HuH-7 (cell line): Measurements from ENCODE around the gene AP1S1.
"Not testable (repeated sequence)": the region's sequence is repeated elsewhere in the genome, so short reads cannot be mapped to it uniquely, and the experiment has no call there.

Experiments used
- DNase-seq: peaks from one replicate; pipeline ENCODE4 v3.0.0; 2011; ENCODE audit warnings: low spot score

The AP1S1 gene

DNA sequence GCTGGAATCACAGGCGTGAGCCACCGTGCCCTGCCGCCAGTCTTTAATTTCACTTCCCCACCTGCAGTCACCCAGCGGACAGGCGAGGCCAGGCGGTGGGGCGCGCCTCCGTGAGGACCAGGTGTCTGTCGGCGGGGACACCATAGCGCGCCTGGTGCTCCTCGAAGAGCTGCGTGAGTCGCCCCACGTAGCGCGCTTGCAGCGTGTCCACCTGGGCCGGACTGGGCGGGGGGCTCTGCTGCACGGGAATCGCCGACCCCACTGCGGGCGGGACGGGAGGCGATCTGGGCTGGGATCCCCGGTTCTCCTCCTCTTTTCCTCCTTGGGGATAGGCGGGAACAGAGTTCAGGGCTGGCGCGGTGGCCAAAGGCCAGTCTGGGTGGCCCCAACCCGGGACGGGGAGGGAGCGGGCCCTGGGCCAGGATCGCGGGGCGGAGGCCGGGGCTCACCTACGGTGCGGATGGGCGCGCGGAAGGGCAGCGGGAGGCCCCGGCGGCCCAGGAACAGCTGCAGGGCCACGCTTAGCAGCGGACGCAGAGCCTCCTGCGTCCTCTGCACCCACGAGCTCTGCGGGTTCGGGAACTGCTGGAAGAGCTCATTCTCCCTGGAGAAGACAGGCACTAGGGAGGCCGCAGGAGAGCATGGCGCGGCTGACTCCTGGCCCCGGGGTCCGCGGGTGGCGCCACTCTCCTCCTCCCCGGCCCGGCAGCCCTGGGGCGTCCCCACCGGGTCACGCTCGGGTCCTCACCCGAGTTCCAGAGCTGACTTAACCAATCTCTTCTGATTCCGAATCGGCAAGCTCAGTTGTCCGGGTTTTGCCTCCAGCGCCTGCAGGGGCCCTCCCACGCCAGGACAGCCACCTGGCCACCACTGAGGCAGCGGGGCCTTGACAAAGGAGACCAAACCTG lies 47.7 kb downstream of the AP1S1 start:
- DNase-seq = no peak

DNA sequence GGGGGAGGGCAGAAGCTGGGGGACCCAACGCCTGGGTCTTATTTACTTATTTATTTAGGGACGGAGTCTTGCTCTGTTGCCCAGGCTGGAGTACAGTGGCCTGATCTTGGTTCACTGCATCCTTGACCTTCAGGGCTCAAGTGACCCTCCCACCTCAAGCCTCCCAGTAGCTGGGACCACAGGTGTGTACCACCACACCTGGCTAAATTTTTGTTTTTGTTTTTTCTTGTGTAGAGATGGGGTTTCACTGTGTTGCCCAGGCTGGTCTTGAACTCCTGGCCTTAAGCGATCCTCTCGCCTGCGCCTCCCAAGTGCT lies 48.3 kb downstream of the AP1S1 start:
- DNase-seq = no peak

DNA sequence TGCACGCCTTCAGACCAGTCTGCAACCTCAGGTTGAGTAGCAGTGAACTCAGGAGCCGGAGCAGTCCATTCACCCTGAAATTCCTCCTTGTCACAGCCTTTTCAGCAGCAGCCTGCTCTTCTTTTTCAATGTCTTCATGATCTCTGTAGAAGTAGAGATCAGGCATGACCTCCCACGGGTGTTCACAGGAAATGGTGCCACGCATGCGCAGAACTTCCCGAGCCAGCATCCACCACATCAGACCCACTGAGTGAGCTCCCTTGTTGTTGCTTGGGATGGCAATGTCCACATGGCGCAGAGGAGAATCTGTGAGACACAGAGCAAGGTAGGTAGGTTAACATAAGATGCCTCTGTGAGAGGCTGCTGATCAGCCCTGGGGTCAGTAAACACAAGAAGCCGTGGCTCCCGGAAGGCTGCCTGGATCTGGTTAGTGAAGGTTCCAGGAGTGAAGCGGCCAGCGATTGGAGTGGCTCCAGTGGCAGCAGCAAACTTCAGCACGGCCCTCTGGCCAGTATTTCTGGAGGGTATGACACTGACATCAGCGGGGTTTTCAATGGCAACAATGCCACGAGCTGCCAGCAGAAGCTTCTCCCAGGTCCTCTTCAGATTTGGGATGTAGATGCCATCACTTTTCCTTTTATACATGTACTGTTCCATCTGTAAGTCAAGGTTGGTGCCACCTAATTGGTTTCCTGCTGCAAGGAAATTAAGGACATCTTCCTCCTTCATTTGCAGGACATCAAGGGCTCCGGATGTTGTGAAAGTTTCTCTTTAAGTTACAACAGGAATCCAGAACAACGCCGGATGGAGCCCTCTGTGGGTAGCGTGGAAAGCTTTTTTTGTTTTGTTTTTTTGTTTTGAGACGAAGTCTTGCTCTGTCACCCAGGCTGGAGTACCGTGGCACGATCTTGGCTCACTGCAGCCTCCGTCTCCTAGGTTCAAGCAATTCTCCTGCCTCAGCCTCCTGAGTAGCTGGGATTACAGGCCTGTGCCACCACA lies 49.8 kb downstream of the AP1S1 start:
- not testable (repeated sequence) for DNase-seq

DNA sequence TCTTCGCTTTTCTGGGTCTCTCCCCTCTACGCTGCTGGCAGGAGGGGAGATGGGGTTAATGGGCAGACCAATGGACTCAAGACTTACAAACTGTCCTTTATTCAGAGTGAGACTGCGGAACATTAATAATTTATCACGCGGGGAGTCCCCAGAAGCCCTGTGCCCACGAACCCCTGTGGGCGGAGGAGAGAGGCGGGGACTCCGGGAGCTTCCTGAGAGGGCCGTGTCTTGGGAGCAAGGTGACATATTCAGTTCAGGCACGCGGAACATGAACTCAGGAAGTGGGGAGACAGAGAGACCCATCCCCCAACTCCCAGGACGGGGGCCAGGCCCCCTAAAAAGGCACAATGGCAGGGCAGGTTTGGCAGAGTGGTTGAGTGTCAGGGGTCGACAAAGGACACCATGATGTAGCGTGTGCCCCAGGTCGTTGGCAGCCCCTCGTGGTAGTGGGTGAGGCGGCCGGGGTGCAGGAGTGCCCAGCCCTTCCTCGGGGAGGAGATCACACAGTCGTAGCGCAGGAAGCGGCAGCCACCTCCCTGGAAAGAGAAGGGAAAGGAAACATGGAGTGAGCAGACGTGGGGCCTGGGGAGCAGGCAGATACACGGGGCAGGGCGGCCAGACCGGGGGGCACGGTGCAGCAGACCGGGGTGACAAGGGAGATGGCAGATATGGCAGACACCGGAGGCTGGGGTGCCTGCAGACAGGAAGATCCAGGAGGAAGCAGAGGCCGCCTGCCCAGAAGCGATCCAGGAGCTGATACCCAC lies 51.8 kb downstream of the AP1S1 start:
- no peak for DNase-seq

DNA sequence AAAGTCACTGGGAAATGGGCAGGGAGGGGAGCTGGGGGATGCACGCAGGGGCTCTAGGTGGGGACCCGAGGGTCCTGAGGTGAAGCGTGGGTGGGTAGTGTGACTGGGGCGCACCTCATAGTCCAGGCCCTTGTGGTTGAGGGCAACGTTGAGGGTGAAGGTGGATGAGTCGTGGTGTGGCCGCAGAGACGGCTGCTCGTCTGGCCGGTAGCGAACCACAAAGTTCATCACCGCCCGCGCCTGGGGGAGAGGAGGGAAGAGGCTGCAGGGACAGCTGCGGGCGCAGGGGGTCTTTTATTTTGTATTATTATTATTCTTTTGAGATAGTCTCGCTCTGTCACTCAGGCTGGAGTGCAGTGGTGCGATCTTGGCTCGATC lies 52.4 kb downstream of the AP1S1 start:
- no peak for DNase-seq

DNA sequence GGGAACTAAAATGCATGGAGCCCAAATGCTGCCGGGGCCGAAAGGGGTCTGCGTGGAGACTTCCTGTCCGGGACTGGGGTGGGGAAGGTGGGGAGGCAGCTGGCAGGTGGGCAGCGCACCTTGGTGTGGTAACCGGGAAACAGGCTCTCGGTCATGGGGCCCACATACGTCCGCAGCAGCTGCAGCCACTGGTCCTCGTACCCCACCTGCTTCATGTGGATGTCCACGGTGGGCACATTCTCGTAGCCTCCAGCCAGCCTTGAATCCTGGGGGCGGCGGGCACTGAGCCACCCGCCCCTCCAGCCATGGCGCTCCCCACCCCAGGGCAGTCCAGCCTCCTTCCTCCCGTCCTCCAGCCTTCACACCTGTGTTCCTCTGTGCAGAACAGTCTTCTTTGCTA lies 53.2 kb downstream of the AP1S1 start:
- DNase-seq = no peak

DNA sequence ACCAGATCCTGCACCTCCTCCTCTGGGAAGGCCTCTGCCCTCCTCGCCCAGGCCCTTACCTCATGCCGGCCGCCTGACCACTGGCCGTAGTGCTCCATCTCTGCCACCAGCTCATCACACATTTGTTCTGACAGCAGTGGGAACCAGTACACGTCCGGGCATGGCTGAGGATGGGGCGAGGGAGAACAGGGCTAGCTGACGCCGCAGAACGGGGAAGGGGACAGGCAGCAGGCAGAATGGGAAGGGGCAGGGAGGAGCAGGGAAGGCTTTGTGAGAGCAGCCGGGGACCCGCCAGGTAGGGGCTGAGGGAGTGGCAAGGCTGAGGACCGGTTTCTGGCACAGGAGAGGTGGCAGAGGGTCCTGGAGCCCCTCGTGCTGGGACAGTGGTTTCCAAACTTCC lies 54.5 kb downstream of the AP1S1 start:
- DNase-seq = no peak

DNA sequence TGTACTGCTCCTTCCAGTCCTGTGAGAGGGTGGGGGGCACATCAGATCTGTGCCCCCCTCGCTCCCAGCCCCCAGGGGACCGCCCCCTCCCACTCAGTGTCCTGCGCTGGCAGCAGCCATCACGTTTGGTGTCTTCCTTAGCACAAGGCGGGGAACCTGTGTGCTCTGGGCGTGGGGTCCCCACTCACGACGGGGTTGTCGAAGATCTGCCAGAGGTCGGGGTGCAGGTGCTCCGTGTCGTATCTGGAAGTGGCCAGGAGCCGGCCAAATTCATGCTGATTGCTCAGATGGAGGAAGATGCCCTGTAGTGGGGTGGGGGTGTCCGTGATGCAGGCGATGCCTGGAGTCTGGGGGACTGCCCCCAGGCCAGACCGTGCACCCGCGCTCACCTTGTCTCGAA lies 55.9 kb downstream of the AP1S1 start:
- no peak for DNase-seq
